Keratinocyte (primary cell): ENCODE measurements around the gene PIGX. TPM values are rescaled to one million over a fixed set of nuclear protein-coding genes. Genes with fewer than 3 reads are reported as not detected.

Experiments
- DNase-seq: peaks from one replicate; pipeline ENCODE4 v3.0.0-alpha.2; 2011; ENCODE audit warnings: low read depth, missing footprints, low spot score
- FAIRE-seq: peaks from 2 replicates; lab custom pipeline; 2011; peaks lifted over from hg19 to GRCh38; lab: Jason Lieb, UNC
- H2AFZ ChIP-seq: 2 replicates; pipeline ENCODE4 v1.6.0; 2012; ENCODE audit warnings: low read length, control low read depth, inconsistent platforms; ENCODE audit not compliant: control insufficient read depth
- H3K27ac ChIP-seq: 2 replicates; pipeline ENCODE4 v1.5.1; 2011; ENCODE audit warnings: low read length; ENCODE audit not compliant: control insufficient read depth, insufficient read depth
- H3K27me3 ChIP-seq: 3 replicates; pipeline ENCODE4 v1.6.0; 2011; ENCODE audit warnings: low read length; ENCODE audit not compliant: control insufficient read depth, insufficient read depth; ENCODE audit errors: extremely low read depth
- H3K36me3 ChIP-seq, 2 experiments: 2 replicates in 1 of 2; 3 replicates in 1 of 2; pipeline ENCODE4 v1.5.1; 2011; ENCODE audit warnings: low read length in 2 of 2, mild to moderate bottlenecking in 1 of 2; ENCODE audit not compliant: control insufficient read depth in 2 of 2, insufficient read depth in 2 of 2; ENCODE audit errors: extremely low read depth in 1 of 2
- H3K4me1 ChIP-seq: 3 replicates; pipeline ENCODE4 v1.5.1; 2011; ENCODE audit warnings: low read length; ENCODE audit not compliant: control insufficient read depth, insufficient read depth; ENCODE audit errors: extremely low read depth
- H3K4me2 ChIP-seq: 3 replicates; pipeline ENCODE4 v1.6.0; 2011; ENCODE audit warnings: low read depth, low read length; ENCODE audit not compliant: control insufficient read depth, insufficient read depth; ENCODE audit errors: extremely low read depth
- H3K4me3 ChIP-seq, 3 experiments: fragments of 200-600 bp in 1 of 3; sonication (generic) in 1 of 3; 2 replicates in 2 of 3; 3 replicates in 1 of 3; pipeline ENCODE4 v1.5.1; 2011 to 2016; ENCODE audit warnings: low read length in 3 of 3, mild to moderate bottlenecking in 3 of 3, control low read depth in 2 of 3, inconsistent platforms in 1 of 3, low read depth in 1 of 3, mixed read lengths in 1 of 3, mixed run types in 1 of 3, moderate library complexity in 1 of 3; ENCODE audit not compliant: control insufficient read depth in 2 of 3, insufficient read depth in 2 of 3; ENCODE audit errors: extremely low read depth in 1 of 3
- H3K79me2 ChIP-seq: 2 replicates; pipeline ENCODE4 v1.6.0; 2012; ENCODE audit warnings: low read length; ENCODE audit not compliant: control insufficient read depth, insufficient read depth
- H3K9ac ChIP-seq: 3 replicates; pipeline ENCODE4 v1.6.0; 2011; ENCODE audit warnings: low read length; ENCODE audit not compliant: control insufficient read depth, insufficient read depth; ENCODE audit errors: extremely low read depth
- H3K9me1 ChIP-seq: 3 replicates; pipeline ENCODE4 v1.6.0; 2011; ENCODE audit warnings: low read length; ENCODE audit not compliant: control insufficient read depth, insufficient read depth; ENCODE audit errors: extremely low read depth
- H3K9me3 ChIP-seq: 2 replicates; pipeline ENCODE4 v1.5.1; 2012; ENCODE audit warnings: low read depth, low read length; ENCODE audit not compliant: control insufficient read depth
- H4K20me1 ChIP-seq: 3 replicates; pipeline ENCODE4 v1.6.0; 2011; ENCODE audit warnings: low read length; ENCODE audit not compliant: control insufficient read depth, insufficient read depth; ENCODE audit errors: extremely low read depth
- CTCF ChIP-seq, 3 experiments: IDR thresholded peaks in 1 of 3; conservative IDR thresholded peaks in 1 of 3; optimal IDR thresholded peaks in 1 of 3; 2 replicates in 2 of 3; 3 replicates in 1 of 3; pipeline versions ENCODE3 to v1.5.1; 2011; ENCODE audit warnings: low read length in 3 of 3, mild to moderate bottlenecking in 3 of 3, moderate library complexity in 2 of 3, control low read depth in 1 of 3, inconsistent platforms in 1 of 3; ENCODE audit not compliant: insufficient read depth in 2 of 3; ENCODE audit errors: extremely low read depth in 1 of 3
- EZH2 ChIP-seq: IDR thresholded peaks from one replicate; pipeline ENCODE4 v1.6.1; 2012; ENCODE audit warnings: inconsistent platforms, mild to moderate bottlenecking, low read length, moderate library complexity
- dilution Hi-C: fragments of 300-500 bp; cut with MboI; formaldehyde crosslinking; loops from one replicate; pipeline ENCODE4 v1.7.0; 2020; ENCODE audit warnings: low sequenced_read_pairs; ENCODE audit not compliant: extremely low pct_ligation_motif_present
- polyA plus RNA-seq, 5 experiments: library from polyadenylated mRNA; depleted of rRNA in 3 of 5; stranded (reverse) in 3 of 5; stranded (forward) in 1 of 5; unstranded in 1 of 5; fragments of >200 nt; gene quantifications; 1 replicate in 1 of 5; 2 replicates in 3 of 5; 3 replicates in 1 of 5; pipeline versions ENCODE4 v1.2.1 to v1.2.3, GENCODE V29; 2011 to 2012; ENCODE audit warnings: missing spikeins in 2 of 5, low read depth in 1 of 5, low replicate concordance in 1 of 5

Gene PIGX
- polyA plus RNA-seq, 1 donor (not counting 4 experiments of a cell fraction or from before 2014, with no cell fraction given), result 25.0 TPM

GRCh38 chr3:196670339-196670738 is 41.8 kb upstream of the PIGX start:
- no peak overlapping the region for H3K4me2 ChIP-seq
- dilution Hi-C loops, result no loop called here
- H3K79me2 ChIP-seq, result no peaks in the 10 kb centered on the region
- no peaks in the 10 kb centered on the region for H3K36me3 ChIP-seq
- no peak for DNase-seq
- no peak overlapping the region for H2AFZ ChIP-seq
- H3K4me3 ChIP-seq, result no peak overlapping the region
- no peaks in the 10 kb centered on the region for H3K9me1 ChIP-seq
- no peaks in the 10 kb centered on the region for H3K4me1 ChIP-seq
- H3K27ac ChIP-seq, result no peak overlapping the region
- peaks cover 6% of the 10 kb centered on the region for H3K27me3 ChIP-seq
- H3K9ac ChIP-seq, result no peak overlapping the region
- TF ChIP-seq EZH2 (no peak), CTCF (optimal IDR thresholded peaks at IDR 0.05 in 1 of 3, IDR thresholded peaks at IDR 0.05 in 1 of 3, conservative IDR thresholded peaks at IDR 0.05 in 1 of 3; ENCODE audit: extremely low read depth in 1 of 3, insufficient read depth in 2 of 3, low read length in 3 of 3) (no peak)
- H4K20me1 ChIP-seq, result no peaks in the 10 kb centered on the region
- H3K9me3 ChIP-seq, result no peaks in the 10 kb centered on the region
- no peak for FAIRE-seq

GRCh38 chr3:196673632-196674031 is 38.5 kb upstream of the PIGX start:
- FAIRE-seq, result no peak
- H3K36me3 ChIP-seq, result no peaks in the 10 kb centered on the region

More at GRCh38 chr3:196673632-196674031, 38.5 kb upstream of the PIGX start:
- no peak overlapping the region for H3K4me2 ChIP-seq
- H3K79me2 ChIP-seq, result no peaks in the 10 kb centered on the region
- H3K9me1 ChIP-seq, result no peaks in the 10 kb centered on the region
- DNase-seq, result no peak
- H4K20me1 ChIP-seq, result no peaks in the 10 kb centered on the region
- no peak overlapping the region for H3K27ac ChIP-seq
- H3K4me1 ChIP-seq, result no peaks in the 10 kb centered on the region
- dilution Hi-C loops, result no loop called here
- TF ChIP-seq EZH2, result no peak
- TF ChIP-seq CTCF (optimal IDR thresholded peaks at IDR 0.05 in 1 of 3, IDR thresholded peaks at IDR 0.05 in 1 of 3, conservative IDR thresholded peaks at IDR 0.05 in 1 of 3; ENCODE audit: extremely low read depth in 1 of 3, insufficient read depth in 2 of 3, low read length in 3 of 3), result no peak
- H3K9ac ChIP-seq, result no peak overlapping the region
- H3K4me3 ChIP-seq, result no peak overlapping the region
- no peaks in the 10 kb centered on the region for H3K9me3 ChIP-seq
- H2AFZ ChIP-seq, result no peak overlapping the region
- peaks cover 13% of the 10 kb centered on the region for H3K27me3 ChIP-seq
